Lung (tissue), 12 donors: ENCODE measurements around the gene MROH9. TPM values are rescaled to one million over a fixed set of nuclear protein-coding genes. Genes with fewer than 3 reads are reported as not detected.

Experiments used
- ATAC-seq: fragments of 200-7000 bp; cut with Tn5 transposase; one replicate; pipeline ENCODE4 v1.9.1; 2020; ENCODE audit warnings: moderate number of reproducible peaks; ENCODE audit not compliant: insufficient read depth, low FRiP score
- DNase-seq, 3 donors: peaks; one replicate each; pipeline ENCODE4 v3.0.0-alpha.2; 2013 to 2017
- H3K27ac ChIP-seq, 2 donors: one replicate each; pipeline ENCODE4 v1.5.1; 2013; ENCODE audit warnings: mild to moderate bottlenecking in 2 of 2, moderate library complexity in 2 of 2, control low read depth in 1 of 2, inconsistent platforms in 1 of 2, low read depth in 1 of 2, low read length in 1 of 2
- H3K27me3 ChIP-seq, 3 donors: one replicate each; pipeline ENCODE4 v1.5.1; 2013; ENCODE audit warnings: low read length in 2 of 3; ENCODE audit not compliant: control insufficient read depth in 3 of 3, insufficient read depth in 3 of 3
- H3K36me3 ChIP-seq, 4 donors: one replicate each; pipeline ENCODE4 v1.5.1; 2013; ENCODE audit warnings: low read length in 4 of 4, mild to moderate bottlenecking in 1 of 4, moderate library complexity in 1 of 4; ENCODE audit not compliant: control insufficient read depth in 4 of 4, insufficient read depth in 4 of 4
- H3K4me1 ChIP-seq, 5 donors: one replicate each; pipeline ENCODE4 v1.5.1; 2013; ENCODE audit warnings: low read length in 5 of 5, mild to moderate bottlenecking in 2 of 5, moderate library complexity in 1 of 5; ENCODE audit not compliant: control insufficient read depth in 5 of 5, insufficient read depth in 5 of 5
- H3K4me3 ChIP-seq: one replicate; pipeline ENCODE4 v1.5.1; 2013; ENCODE audit warnings: mild to moderate bottlenecking, control low read depth, moderate library complexity
- H3K9ac ChIP-seq, 2 donors: one replicate each; pipeline ENCODE4 v1.5.1; 2013; ENCODE audit warnings: low read length in 2 of 2, control low read depth in 1 of 2; ENCODE audit not compliant: insufficient read depth in 1 of 2
- H3K9me3 ChIP-seq, 4 donors: one replicate each; pipeline ENCODE4 v1.5.1; 2013; ENCODE audit warnings: low read length in 3 of 4, mild to moderate bottlenecking in 1 of 4, moderate library complexity in 1 of 4; ENCODE audit not compliant: control insufficient read depth in 4 of 4, insufficient read depth in 3 of 4
- CTCF ChIP-seq: IDR thresholded peaks from 2 replicates; pipeline ENCODE4 v1.5.1; 2012; ENCODE audit warnings: mild to moderate bottlenecking; ENCODE audit errors: control extremely low read depth, extremely low read depth
- WGBS, 2 donors: extraction: QIAGEN DNeasy Blood & Tissue Kit; methylation state at CpG; one replicate each; pipeline ENCODE4 v1.1.7; 2013; 5-methylcytosine and 5-hydroxymethylcytosine counted together
- polyA plus RNA-seq, 2 donors: library from polyadenylated mRNA; stranded (reverse); fragments of 200-250 nt; gene quantifications; one replicate each; pipeline ENCODE4 v1.2.1, GENCODE V29; 2013
- total RNA-seq, 2 donors: library from RNA; depleted of rRNA in 1 of 2; stranded (reverse); fragments of >200 nt in 1 of 2; gene quantifications; one replicate each; pipeline ENCODE4 v1.2.1, GENCODE V29; 2014 to 2021
- donor health status: control.
- donor health status: control.
- donor health status: Bipolar disorder and iron deficiency.
- donor health status: healthy.
- donor health status: DM: yes; HTN: yes; CAD: no.

Gene MROH9
- total and polyA plus RNA-seq, 4 donors, result 0.49 to 11.6 (median 2.1) TPM

- no peaks in the 10 kb centered on the region for H3K9me3 ChIP-seq
- no peak for ATAC-seq
- no peaks in the 10 kb centered on the region for H3K36me3 ChIP-seq
- H3K27ac ChIP-seq, result no peak overlapping the region
- no peak overlapping the region for H3K9ac ChIP-seq
- 72 to 76% methylated on average over 2 of the region's 2 CpGs for WGBS, 2 donors
- H3K4me1 ChIP-seq, result no peaks in the 10 kb centered on the region
- H3K4me3 ChIP-seq, result no peak overlapping the region
- no peak for DNase-seq
- no peaks in the 10 kb centered on the region for H3K27me3 ChIP-seq
- TF ChIP-seq CTCF, result no peak
These were observed 126.2 kb downstream of the MROH9 start for GRCh38 chr1:171061425-171062143.

DNA sequence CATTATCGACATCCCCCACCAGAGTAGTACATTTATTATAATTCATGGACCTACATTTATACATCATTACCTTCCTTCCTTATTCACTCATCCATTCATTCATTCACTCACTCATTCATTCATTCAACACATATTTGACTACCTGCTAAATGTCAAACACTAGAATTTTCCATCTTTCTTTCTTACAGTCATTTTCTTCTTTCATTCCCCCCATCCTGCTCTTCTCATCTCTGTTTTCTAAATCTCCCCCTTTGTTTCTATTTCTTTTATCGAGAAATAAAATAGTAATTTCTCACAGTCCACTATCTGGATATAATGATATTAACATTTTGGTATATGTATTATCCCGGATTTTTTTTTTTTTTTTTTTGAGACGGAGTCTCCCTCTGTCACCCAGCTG lies 127.6 kb downstream of the MROH9 start:
- 84 to 96% methylated on average over 4 of the region's 4 CpGs for WGBS, 2 donors
- no peak overlapping the region for H3K27ac ChIP-seq

DNA sequence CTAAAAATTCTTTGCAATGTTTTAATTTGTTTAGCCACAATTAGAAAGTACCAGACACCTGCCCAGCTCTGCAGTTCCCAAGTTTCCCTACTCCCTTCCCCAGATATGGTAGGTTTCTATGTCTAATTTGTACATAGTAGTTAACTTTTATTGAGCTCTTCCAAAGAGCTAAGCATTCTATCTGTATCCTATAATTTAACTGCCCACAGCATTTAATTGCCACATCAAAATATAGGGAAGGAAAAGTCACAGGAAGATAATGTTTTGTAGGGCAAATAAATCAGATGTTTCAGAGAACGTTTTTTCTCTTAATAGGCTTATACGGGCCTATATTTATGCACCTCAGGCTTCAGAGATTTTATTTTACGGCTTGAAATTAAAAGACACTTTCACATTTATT lies 139.7 kb downstream of the MROH9 start:
- 75 to 76% methylated on average over 3 of the region's 3 CpGs for WGBS, 2 donors
- no peaks in the 10 kb centered on the region for H3K27me3 ChIP-seq
- H3K27ac ChIP-seq, result no peak overlapping the region
- H3K4me3 ChIP-seq, result no peak overlapping the region
- no peaks in the 10 kb centered on the region for H3K4me1 ChIP-seq
- H3K36me3 ChIP-seq, result no peaks in the 10 kb centered on the region
- ATAC-seq, result no peak
- no peak for DNase-seq
- TF ChIP-seq CTCF, result no peak
- no peaks in the 10 kb centered on the region for H3K9me3 ChIP-seq
- no peak overlapping the region for H3K9ac ChIP-seq

More for the DNA sequence above, 127.6 kb downstream of the MROH9 start:
- Histone ChIP-seq H3K9ac (no peak overlapping the region), H3K9me3 (no peaks in the 10 kb centered on the region), H3K4me3 (no peak overlapping the region), H3K36me3 (no peaks in the 10 kb centered on the region), H3K4me1 (no peaks in the 10 kb centered on the region), H3K27me3 (no peaks in the 10 kb centered on the region)
- no peak for TF ChIP-seq CTCF
- no peak for DNase-seq
- no peak for ATAC-seq

DNA sequence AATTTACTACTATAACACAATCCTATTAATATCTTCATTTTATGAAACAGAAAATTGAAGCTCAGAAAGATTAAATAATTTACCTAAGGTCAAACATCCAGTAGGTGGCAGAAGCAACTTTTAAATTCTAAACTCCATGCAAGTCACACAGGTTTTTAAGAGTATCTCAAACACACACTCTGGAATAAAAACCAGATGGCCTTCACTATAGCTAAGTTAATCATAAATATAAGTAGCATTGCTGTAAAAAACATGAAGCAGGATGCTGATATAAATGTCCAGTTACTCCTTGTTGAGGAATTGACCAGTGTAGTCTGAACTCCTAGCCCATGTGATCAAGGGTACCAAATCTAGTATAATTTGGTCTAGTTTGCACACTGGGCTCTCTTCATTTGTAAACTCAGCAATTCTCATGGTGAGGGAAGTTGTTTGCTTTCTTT lies 146.0 kb downstream of the MROH9 start:
- H3K27ac ChIP-seq, result no peak overlapping the region
- peaks cover 0 to 33% (median 23%) of the 10 kb centered on the region in 5 donors for H3K4me1 ChIP-seq
- H3K4me3 ChIP-seq, result no peak overlapping the region
- H3K36me3 ChIP-seq, result no peaks in the 10 kb centered on the region
- TF ChIP-seq CTCF, result no peak
- H3K9me3 ChIP-seq, result no peaks in the 10 kb centered on the region
- ATAC-seq (no peak), DNase-seq (peak in 2 of 3 donors; percentile 79 to 86)
- no peak overlapping the region for H3K9ac ChIP-seq
- H3K27me3 ChIP-seq, result no peaks in the 10 kb centered on the region
